HepG2 (cell line): ENCODE results near the gene MSI2. TPM values are rescaled to one million over a fixed set of nuclear protein-coding genes. Genes with fewer than 3 reads are reported as not detected.
A peak's percentile ranks its signal among the peaks of the same experiment; 100 is the strongest.

Source experiments
- GATA4 ChIP-seq: sonication (generic); IDR thresholded peaks from 2 replicates; pipeline ENCODE4 v1.6.1; 2016; ENCODE audit warnings: antibody characterized with exemption, low read depth, borderline replicate concordance
- SATB2 ChIP-seq: sonication (generic); formaldehyde crosslinking; IDR thresholded peaks from 2 replicates; pipeline ENCODE4 v1.5.0; 2020; ENCODE audit warnings: missing genetic modification reagents
- SP2 ChIP-seq: sonication (generic); formaldehyde crosslinking; IDR thresholded peaks from 2 replicates; pipeline ENCODE4 v1.5.1; 2020; ENCODE audit warnings: mild to moderate bottlenecking, missing genetic modification reagents
- ZNF20 ChIP-seq: sonication (generic); formaldehyde crosslinking; IDR thresholded peaks from 2 replicates; pipeline ENCODE4 v1.4.0; 2020; ENCODE audit warnings: mild to moderate bottlenecking, moderate library complexity, missing genetic modification reagents
- ZNF251 ChIP-seq: sonication (generic); formaldehyde crosslinking; IDR thresholded peaks from 2 replicates; pipeline ENCODE4 v1.9.0; 2021; ENCODE audit warnings: mild to moderate bottlenecking, missing genetic modification reagents
- polyA plus RNA-seq, 8 experiments: library from polyadenylated mRNA; depleted of rRNA in 3 of 8; stranded (reverse) in 7 of 8; unstranded in 1 of 8; fragments of >200 nt; fragmentation: Illumina TruSeq in 4 of 8; extraction: Trizol in 4 of 8; gene quantifications; 2 replicates each; pipeline versions ENCODE4 v1.2.1 to v1.2.3, GENCODE V29; 2011 to 2016; ENCODE audit warnings: low read depth in 4 of 8, missing spikeins in 1 of 8, mixed read lengths in 1 of 8; ENCODE audit not compliant: insufficient read depth in 1 of 8
- total RNA-seq, 5 experiments: library from RNA; depleted of rRNA; stranded (reverse); fragments of >200 nt; fragmentation: Illumina TruSeq; extraction: Trizol; gene quantifications; 2 replicates each; pipeline ENCODE4 v1.2.3, GENCODE V29; 2016; ENCODE audit warnings: low read depth in 1 of 5
- TF ChIP-seq, protein P1 (sequence below): sonication (generic); formaldehyde crosslinking; IDR thresholded peaks from 2 replicates; pipeline ENCODE4 v1.4.0; 2020; ENCODE audit warnings: mild to moderate bottlenecking, missing genetic modification reagents
- TF ChIP-seq, protein P2 (sequence below): sonication (generic); formaldehyde crosslinking; IDR thresholded peaks from 2 replicates; pipeline ENCODE4 v1.8.1; 2023; ENCODE audit warnings: missing genetic modification reagents, inconsistent platforms, borderline replicate concordance
- TF ChIP-seq, protein P3 (sequence below): sonication (generic); formaldehyde crosslinking; conservative IDR thresholded peaks from 2 replicates; pipeline ENCODE4 v1.4.0; 2020; ENCODE audit warnings: missing genetic modification reagents
- TF ChIP-seq, protein P4 (sequence below): sonication (generic); formaldehyde crosslinking; IDR thresholded peaks from 2 replicates; pipeline ENCODE4 v1.4.0; 2020; ENCODE audit warnings: missing genetic modification reagents
- TF ChIP-seq, protein P5 (sequence below): sonication (generic); formaldehyde crosslinking; IDR thresholded peaks from 2 replicates; pipeline ENCODE4 v1.4.0; 2020; ENCODE audit warnings: low read depth, mild to moderate bottlenecking, missing genetic modification reagents

MSI2 gene
- total and polyA plus RNA-seq, 2 of the 13 experiments (the other 11 are each of a cell fraction or from before 2014, with no cell fraction given) = 77.5 to 78.4 TPM

DNA sequence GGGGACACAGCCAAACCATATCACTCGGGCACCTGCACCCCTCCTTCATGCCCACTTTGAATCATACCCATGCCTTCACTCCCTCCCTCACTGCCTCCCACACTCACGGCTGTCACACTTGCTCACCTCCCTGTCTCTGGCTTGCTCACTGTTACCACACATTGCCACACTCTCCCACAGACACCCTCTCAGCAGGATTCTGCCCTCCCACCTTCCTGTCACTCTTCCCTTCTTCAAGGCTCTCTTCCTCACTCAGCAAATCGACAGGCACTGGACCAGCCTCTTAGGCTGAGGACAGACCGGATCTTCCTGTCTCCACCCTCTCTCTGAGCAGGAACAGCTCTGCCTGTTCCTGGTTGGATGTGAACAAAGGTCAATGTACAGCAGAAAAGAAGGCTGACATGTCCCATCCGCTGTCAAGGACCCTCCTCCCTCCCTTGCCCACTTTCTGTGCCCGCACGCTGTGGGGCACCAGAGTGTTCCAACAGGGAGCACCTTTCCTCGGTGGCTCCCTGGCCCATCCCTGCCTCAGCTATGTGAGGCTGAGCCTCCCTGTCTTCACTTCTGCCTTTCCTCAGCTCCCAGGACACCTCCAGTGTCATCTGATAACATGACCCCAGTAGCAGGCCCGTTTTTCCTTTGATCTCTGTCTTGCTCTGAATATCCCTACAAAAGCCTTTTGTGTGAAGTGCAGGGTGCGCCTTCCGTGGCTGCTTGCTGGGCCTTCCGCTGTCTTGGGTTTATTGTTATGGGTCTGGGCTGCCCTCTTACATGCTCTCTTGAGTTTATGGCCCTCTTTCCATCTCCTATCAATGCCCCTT, 441.8 kb downstream of the MSI2 start (continued):
- TF ChIP-seq GATA4 (0 out of 2 replicates have a peak, but pooled peaks have one; percentile 7), SP2 (CRISPR knock-in tag) (no peak), ZNF251 (CRISPR knock-in tag) (no peak), ZNF20 (no peak), SATB2 (CRISPR knock-in tag) (no peak)
- TF ChIP-seq, protein P1, sequence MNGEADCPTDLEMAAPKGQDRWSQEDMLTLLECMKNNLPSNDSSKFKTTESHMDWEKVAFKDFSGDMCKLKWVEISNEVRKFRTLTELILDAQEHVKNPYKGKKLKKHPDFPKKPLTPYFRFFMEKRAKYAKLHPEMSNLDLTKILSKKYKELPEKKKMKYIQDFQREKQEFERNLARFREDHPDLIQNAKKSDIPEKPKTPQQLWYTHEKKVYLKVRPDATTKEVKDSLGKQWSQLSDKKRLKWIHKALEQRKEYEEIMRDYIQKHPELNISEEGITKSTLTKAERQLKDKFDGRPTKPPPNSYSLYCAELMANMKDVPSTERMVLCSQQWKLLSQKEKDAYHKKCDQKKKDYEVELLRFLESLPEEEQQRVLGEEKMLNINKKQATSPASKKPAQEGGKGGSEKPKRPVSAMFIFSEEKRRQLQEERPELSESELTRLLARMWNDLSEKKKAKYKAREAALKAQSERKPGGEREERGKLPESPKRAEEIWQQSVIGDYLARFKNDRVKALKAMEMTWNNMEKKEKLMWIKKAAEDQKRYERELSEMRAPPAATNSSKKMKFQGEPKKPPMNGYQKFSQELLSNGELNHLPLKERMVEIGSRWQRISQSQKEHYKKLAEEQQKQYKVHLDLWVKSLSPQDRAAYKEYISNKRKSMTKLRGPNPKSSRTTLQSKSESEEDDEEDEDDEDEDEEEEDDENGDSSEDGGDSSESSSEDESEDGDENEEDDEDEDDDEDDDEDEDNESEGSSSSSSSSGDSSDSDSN (CRISPR knock-in tag) = peak; percentile 49; the same call in 1 of the 2 replicates
- TF ChIP-seq, protein P2, sequence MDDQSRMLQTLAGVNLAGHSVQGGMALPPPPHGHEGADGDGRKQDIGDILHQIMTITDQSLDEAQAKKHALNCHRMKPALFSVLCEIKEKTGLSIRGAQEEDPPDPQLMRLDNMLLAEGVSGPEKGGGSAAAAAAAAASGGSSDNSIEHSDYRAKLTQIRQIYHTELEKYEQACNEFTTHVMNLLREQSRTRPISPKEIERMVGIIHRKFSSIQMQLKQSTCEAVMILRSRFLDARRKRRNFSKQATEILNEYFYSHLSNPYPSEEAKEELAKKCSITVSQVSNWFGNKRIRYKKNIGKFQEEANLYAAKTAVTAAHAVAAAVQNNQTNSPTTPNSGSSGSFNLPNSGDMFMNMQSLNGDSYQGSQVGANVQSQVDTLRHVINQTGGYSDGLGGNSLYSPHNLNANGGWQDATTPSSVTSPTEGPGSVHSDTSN (CRISPR knock-in tag) = no peak
- TF ChIP-seq, protein P3, sequence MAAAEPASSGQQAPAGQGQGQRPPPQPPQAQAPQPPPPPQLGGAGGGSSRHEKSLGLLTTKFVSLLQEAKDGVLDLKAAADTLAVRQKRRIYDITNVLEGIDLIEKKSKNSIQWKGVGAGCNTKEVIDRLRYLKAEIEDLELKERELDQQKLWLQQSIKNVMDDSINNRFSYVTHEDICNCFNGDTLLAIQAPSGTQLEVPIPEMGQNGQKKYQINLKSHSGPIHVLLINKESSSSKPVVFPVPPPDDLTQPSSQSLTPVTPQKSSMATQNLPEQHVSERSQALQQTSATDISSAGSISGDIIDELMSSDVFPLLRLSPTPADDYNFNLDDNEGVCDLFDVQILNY = no peak
- TF ChIP-seq, protein P4, sequence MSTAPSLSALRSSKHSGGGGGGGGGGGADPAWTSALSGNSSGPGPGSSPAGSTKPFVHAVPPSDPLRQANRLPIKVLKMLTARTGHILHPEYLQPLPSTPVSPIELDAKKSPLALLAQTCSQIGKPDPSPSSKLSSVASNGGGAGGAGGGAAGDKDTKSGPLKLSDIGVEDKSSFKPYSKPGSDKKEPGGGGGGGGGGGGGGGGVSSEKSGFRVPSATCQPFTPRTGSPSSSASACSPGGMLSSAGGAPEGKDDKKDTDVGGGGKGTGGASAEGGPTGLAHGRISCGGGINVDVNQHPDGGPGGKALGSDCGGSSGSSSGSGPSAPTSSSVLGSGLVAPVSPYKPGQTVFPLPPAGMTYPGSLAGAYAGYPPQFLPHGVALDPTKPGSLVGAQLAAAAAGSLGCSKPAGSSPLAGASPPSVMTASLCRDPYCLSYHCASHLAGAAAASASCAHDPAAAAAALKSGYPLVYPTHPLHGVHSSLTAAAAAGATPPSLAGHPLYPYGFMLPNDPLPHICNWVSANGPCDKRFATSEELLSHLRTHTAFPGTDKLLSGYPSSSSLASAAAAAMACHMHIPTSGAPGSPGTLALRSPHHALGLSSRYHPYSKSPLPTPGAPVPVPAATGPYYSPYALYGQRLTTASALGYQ = no peak
- TF ChIP-seq, protein P5, sequence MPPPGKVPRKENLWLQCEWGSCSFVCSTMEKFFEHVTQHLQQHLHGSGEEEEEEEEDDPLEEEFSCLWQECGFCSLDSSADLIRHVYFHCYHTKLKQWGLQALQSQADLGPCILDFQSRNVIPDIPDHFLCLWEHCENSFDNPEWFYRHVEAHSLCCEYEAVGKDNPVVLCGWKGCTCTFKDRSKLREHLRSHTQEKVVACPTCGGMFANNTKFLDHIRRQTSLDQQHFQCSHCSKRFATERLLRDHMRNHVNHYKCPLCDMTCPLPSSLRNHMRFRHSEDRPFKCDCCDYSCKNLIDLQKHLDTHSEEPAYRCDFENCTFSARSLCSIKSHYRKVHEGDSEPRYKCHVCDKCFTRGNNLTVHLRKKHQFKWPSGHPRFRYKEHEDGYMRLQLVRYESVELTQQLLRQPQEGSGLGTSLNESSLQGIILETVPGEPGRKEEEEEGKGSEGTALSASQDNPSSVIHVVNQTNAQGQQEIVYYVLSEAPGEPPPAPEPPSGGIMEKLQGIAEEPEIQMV (CRISPR knock-in tag) = peak; percentile 69; the same call in 1 of the 2 replicates
